WTC11 (cell line): ENCODE measurements around the gene BACE2. TPM values are rescaled to one million over a fixed set of nuclear protein-coding genes. Genes with fewer than 3 reads are reported as not detected.

Source experiments
- ATAC-seq: fragments of 200-7000 bp; cut with Tn5 transposase; 2 replicates; pipeline ENCODE4 v1.10.0; 2021; ENCODE audit warnings: mild to moderate bottlenecking, moderate library complexity
- CTCF ChIA-PET: fragments of 300-600 bp; sonication (Branson Sonifier 250); formaldehyde crosslinking; loops from one replicate; lab custom pipeline; 2021; ENCODE audit warnings: antibody characterized with exemption; lab: Charles Lee
- POLR2A ChIA-PET: fragments of 350-600 bp; sonication (Branson Sonifier 250); formaldehyde crosslinking; loops from one replicate; lab custom pipeline; 2021; ENCODE audit warnings: antibody characterized with exemption; lab: Charles Lee
- DNase-seq: peaks from one replicate; pipeline ENCODE4 v3.0.0; 2021; ENCODE audit warnings: low spot score
- H3K27ac Mint-ChIP-seq: 2 replicates; pipeline ENCODE4 v1.8.0; 2021; ENCODE audit warnings: mixed read lengths
- H3K27me3 Mint-ChIP-seq: 2 replicates; pipeline ENCODE4 v1.8.0; 2021; ENCODE audit warnings: low read depth, mild to moderate bottlenecking, moderate library complexity, mixed read lengths
- H3K36me3 Mint-ChIP-seq: 2 replicates; pipeline ENCODE4 v1.8.0; 2021; ENCODE audit warnings: mixed read lengths
- H3K4me1 Mint-ChIP-seq: 2 replicates; pipeline ENCODE4 v1.8.0; 2022; ENCODE audit warnings: mixed read lengths
- H3K4me3 Mint-ChIP-seq: 2 replicates; pipeline ENCODE4 v1.8.0; 2021; ENCODE audit warnings: mild to moderate bottlenecking, moderate library complexity, mixed read lengths
- H3K9me3 Mint-ChIP-seq: 2 replicates; pipeline ENCODE4 v1.8.0; 2021; ENCODE audit warnings: mixed read lengths
- FOXJ3 ChIP-seq: sonication (generic); formaldehyde crosslinking; IDR thresholded peaks from 2 replicates; pipeline ENCODE4 v1.9.0; 2021; ENCODE audit warnings: missing genetic modification reagents, mild to moderate bottlenecking, borderline replicate concordance
- FOXK1 ChIP-seq: sonication (generic); formaldehyde crosslinking; IDR thresholded peaks from 2 replicates; pipeline ENCODE4 v1.8.0; 2022; ENCODE audit warnings: mild to moderate bottlenecking, moderate library complexity, missing genetic modification reagents
- FOXP1 ChIP-seq: sonication (generic); formaldehyde crosslinking; IDR thresholded peaks from 2 replicates; pipeline ENCODE4 v1.8.0; 2022; ENCODE audit warnings: missing genetic modification reagents, mild to moderate bottlenecking, moderate library complexity, borderline replicate concordance
- MXD4 ChIP-seq: fragments of 250-450 bp; sonication (Bioruptor Pico); IDR thresholded peaks from 2 replicates; pipeline ENCODE4 v1.8.0; 2021; ENCODE audit warnings: mild to moderate bottlenecking, moderate library complexity, borderline replicate concordance
- USF2 ChIP-seq: sonication (generic); formaldehyde crosslinking; IDR thresholded peaks from 2 replicates; pipeline ENCODE4 v1.8.1; 2023; ENCODE audit warnings: mild to moderate bottlenecking, missing genetic modification reagents, moderate library complexity
- ZNF219 ChIP-seq: sonication (generic); formaldehyde crosslinking; IDR thresholded peaks from 2 replicates; pipeline ENCODE4 v1.8.0; 2023; ENCODE audit warnings: missing genetic modification reagents, mild to moderate bottlenecking, borderline replicate concordance
- ZNF232 ChIP-seq: sonication (generic); formaldehyde crosslinking; IDR thresholded peaks from 2 replicates; pipeline ENCODE4 v1.8.0; 2022; ENCODE audit warnings: mild to moderate bottlenecking, missing genetic modification reagents
- ZNF263 ChIP-seq: sonication (generic); formaldehyde crosslinking; IDR thresholded peaks from 2 replicates; pipeline ENCODE4 v1.8.1; 2022; ENCODE audit warnings: low read depth, mild to moderate bottlenecking, moderate library complexity, missing genetic modification reagents
- ZNF317 ChIP-seq: sonication (generic); formaldehyde crosslinking; IDR thresholded peaks from 2 replicates; pipeline ENCODE4 v1.8.1; 2023; ENCODE audit warnings: low read depth, mild to moderate bottlenecking, moderate library complexity, missing genetic modification reagents, borderline replicate concordance
- ZNF425 ChIP-seq: fragments of 250-450 bp; sonication (Bioruptor Pico); conservative IDR thresholded peaks from 2 replicates; pipeline ENCODE4 v1.9.0; 2021; ENCODE audit warnings: mild to moderate bottlenecking
- total RNA-seq: library from RNA; stranded (reverse); gene quantifications from 3 replicates; pipeline ENCODE4 v1.2.3, GENCODE V29; 2021
- TF ChIP-seq, protein P1 (sequence below): fragments of 250-450 bp; sonication (Bioruptor Pico); IDR thresholded peaks from 2 replicates; pipeline ENCODE4 v2.1.2; 2022; ENCODE audit warnings: mild to moderate bottlenecking, moderate library complexity
- TF ChIP-seq, protein P2 (sequence below): sonication (generic); formaldehyde crosslinking; IDR thresholded peaks from 2 replicates; pipeline ENCODE4 v1.8.1; 2022; ENCODE audit warnings: missing genetic modification reagents, borderline replicate concordance
- TF ChIP-seq, protein P3 (sequence below): fragments of 250-450 bp; sonication (Bioruptor Pico); IDR thresholded peaks from 2 replicates; pipeline ENCODE4 v1.9.0; 2021; ENCODE audit warnings: mild to moderate bottlenecking
- TF ChIP-seq, protein P4 (sequence below): sonication (generic); formaldehyde crosslinking; IDR thresholded peaks from 2 replicates; pipeline ENCODE4 v1.8.1; 2022; ENCODE audit warnings: mild to moderate bottlenecking, moderate library complexity, missing genetic modification reagents

Gene BACE2
- total RNA-seq, 1 experiment from 2014 or later, result 9.8 TPM

GRCh38 chr21:41260428-41260827 lies 92.5 kb downstream of the BACE2 start (continued):
- TF ChIP-seq ZNF425 (CRISPR knock-in tag) (no peak), ZNF317 (no peak), ZNF219 (CRISPR knock-in tag) (no peak)
- TF ChIP-seq, all 79 proteins: peak for 0

- H3K9me3 Mint-ChIP-seq, result peaks cover 18% of the 10 kb centered on the region
- ChIA-PET CTCF (interaction anchor here (0.6 to 1.5 kb wide), 2 partner anchors 97 to 345 kb away, joined by 3 read pairs; no protein-coding TSS in a partner anchor), POLR2A (no interaction called here)
- H3K36me3 Mint-ChIP-seq, result peaks cover 15% of the 10 kb centered on the region
- no peaks in the 10 kb centered on the region; the same call in 1 of the 2 replicates for H3K27me3 Mint-ChIP-seq
- no peak for DNase-seq
- TF ChIP-seq FOXP1, result no peak
- TF ChIP-seq, protein P1, sequence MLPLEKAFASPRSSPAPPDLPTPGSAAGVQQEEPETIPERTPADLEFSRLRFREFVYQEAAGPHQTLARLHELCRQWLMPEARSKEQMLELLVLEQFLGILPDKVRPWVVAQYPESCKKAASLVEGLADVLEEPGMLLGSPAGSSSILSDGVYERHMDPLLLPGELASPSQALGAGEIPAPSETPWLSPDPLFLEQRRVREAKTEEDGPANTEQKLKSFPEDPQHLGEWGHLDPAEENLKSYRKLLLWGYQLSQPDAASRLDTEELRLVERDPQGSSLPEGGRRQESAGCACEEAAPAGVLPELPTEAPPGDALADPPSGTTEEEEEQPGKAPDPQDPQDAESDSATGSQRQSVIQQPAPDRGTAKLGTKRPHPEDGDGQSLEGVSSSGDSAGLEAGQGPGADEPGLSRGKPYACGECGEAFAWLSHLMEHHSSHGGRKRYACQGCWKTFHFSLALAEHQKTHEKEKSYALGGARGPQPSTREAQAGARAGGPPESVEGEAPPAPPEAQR (CRISPR knock-in tag), result no peak
- no peak for TF ChIP-seq ZNF232 (CRISPR knock-in tag)
- TF ChIP-seq ZNF317, result no peak
- no peak for TF ChIP-seq USF2
- TF ChIP-seq, protein P2, sequence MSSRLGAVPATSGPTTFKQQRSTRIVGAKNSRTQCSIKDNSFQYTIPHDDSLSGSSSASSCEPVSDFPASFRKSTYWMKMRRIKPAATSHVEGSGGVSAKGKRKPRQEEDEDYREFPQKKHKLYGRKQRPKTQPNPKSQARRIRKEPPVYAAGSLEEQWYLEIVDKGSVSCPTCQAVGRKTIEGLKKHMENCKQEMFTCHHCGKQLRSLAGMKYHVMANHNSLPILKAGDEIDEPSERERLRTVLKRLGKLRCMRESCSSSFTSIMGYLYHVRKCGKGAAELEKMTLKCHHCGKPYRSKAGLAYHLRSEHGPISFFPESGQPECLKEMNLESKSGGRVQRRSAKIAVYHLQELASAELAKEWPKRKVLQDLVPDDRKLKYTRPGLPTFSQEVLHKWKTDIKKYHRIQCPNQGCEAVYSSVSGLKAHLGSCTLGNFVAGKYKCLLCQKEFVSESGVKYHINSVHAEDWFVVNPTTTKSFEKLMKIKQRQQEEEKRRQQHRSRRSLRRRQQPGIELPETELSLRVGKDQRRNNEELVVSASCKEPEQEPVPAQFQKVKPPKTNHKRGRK (CRISPR knock-in tag), result no peak
- ATAC-seq, result no peak
- H3K4me3 Mint-ChIP-seq, result no peak overlapping the region
- H3K4me1 Mint-ChIP-seq, result no peaks in the 10 kb centered on the region
- H3K27ac Mint-ChIP-seq, result no peak overlapping the region
Observed at GRCh38 chr21:41267346-41267745, 99.4 kb downstream of the BACE2 start.

DNA sequence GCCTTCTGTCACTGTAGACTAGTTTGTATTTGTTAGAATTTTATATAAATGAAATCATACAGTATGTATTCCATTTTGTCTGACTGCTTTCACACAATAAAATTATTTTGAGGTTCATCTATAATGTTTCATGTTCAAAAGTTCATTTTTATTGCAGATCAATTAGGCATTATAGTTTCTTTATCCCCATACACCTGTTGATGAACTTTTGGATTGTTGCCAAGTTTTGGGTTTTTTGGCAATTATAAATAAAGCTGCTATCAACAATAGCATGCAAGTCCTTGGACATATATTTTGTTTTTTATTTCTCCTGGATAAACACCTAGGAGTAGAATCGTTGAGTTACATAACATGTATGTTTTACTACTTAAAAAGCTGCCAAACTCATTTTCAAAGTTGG lies 101.6 kb downstream of the BACE2 start:
- POLR2A ChIA-PET, result no interaction called here
- TF ChIP-seq, protein P3, sequence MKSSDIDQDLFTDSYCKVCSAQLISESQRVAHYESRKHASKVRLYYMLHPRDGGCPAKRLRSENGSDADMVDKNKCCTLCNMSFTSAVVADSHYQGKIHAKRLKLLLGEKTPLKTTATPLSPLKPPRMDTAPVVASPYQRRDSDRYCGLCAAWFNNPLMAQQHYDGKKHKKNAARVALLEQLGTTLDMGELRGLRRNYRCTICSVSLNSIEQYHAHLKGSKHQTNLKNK, result no peak
- TF ChIP-seq, protein P4, sequence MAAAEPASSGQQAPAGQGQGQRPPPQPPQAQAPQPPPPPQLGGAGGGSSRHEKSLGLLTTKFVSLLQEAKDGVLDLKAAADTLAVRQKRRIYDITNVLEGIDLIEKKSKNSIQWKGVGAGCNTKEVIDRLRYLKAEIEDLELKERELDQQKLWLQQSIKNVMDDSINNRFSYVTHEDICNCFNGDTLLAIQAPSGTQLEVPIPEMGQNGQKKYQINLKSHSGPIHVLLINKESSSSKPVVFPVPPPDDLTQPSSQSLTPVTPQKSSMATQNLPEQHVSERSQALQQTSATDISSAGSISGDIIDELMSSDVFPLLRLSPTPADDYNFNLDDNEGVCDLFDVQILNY (CRISPR knock-in tag), result no peak
- TF ChIP-seq ZNF263 (CRISPR knock-in tag) (no peak), MXD4 (CRISPR knock-in tag) (no peak), FOXK1 (CRISPR knock-in tag) (no peak), FOXJ3 (CRISPR knock-in tag) (no peak)
- TF ChIP-seq, all 79 proteins: peak for 0
- peaks cover 39% of the 10 kb centered on the region for H3K9me3 Mint-ChIP-seq
- DNase-seq (no peak), ATAC-seq (no peak)
- H3K27me3 Mint-ChIP-seq, result peaks cover 3% of the 10 kb centered on the region
- CTCF ChIA-PET, result no interaction called here
- H3K4me3 Mint-ChIP-seq, result no peak overlapping the region
- H3K27ac Mint-ChIP-seq, result no peak overlapping the region
- H3K4me1 Mint-ChIP-seq, result peaks cover 8% of the 10 kb centered on the region
- peaks cover 36% of the 10 kb centered on the region for H3K36me3 Mint-ChIP-seq
